CD8-positive, alpha-beta memory T cell (primary cell): ENCODE results near the gene DENND5A. TPM values are rescaled to one million over a fixed set of nuclear protein-coding genes. Genes with fewer than 3 reads are reported as not detected.
A peak's percentile ranks its signal among the peaks of the same experiment; 100 is the strongest.
"Not testable (repeated sequence)": the region's sequence is repeated elsewhere in the genome, so short reads cannot be mapped to it uniquely, and the experiment has no call there.

Source experiments
- CTCF ChIA-PET: fragments of 350-600 bp; sonication (Branson Sonifier 250); formaldehyde crosslinking; loops from one replicate; lab custom pipeline; 2021; ENCODE audit warnings: antibody characterized with exemption; lab: Charles Lee
- POLR2A ChIA-PET: fragments of 350-600 bp; sonication (Branson Sonifier 250); formaldehyde crosslinking; loops from one replicate; lab custom pipeline; 2021; ENCODE audit warnings: antibody characterized with exemption; lab: Charles Lee
- DNase-seq, 5 donors: peaks; one replicate each; pipeline versions ENCODE4 v3.0.0 to v3.0.0-alpha.2; 2020 to 2022; ENCODE audit warnings: mixed read lengths in 1 of 5
- H3K27ac ChIP-seq: one replicate; pipeline ENCODE4 v1.7.0; 2013; ENCODE audit warnings: low read depth, mild to moderate bottlenecking, low read length, moderate library complexity
- H3K27me3 ChIP-seq: 2 replicates; pipeline ENCODE4 v1.7.0; 2013; ENCODE audit warnings: low read length, mild to moderate bottlenecking; ENCODE audit not compliant: insufficient read depth, poor library complexity, severe bottlenecking
- H3K36me3 ChIP-seq: 2 replicates; pipeline ENCODE4 v1.7.0; 2013; ENCODE audit warnings: mild to moderate bottlenecking, low read length, moderate library complexity; ENCODE audit not compliant: insufficient read depth
- H3K4me1 ChIP-seq: 2 replicates; pipeline ENCODE4 v1.7.0; 2013; ENCODE audit warnings: mild to moderate bottlenecking, low read length, moderate library complexity; ENCODE audit not compliant: insufficient read depth
- H3K4me3 ChIP-seq: 2 replicates; pipeline ENCODE4 v1.7.0; 2013; ENCODE audit warnings: mild to moderate bottlenecking, low read length
- H3K9me3 ChIP-seq: 2 replicates; pipeline ENCODE4 v1.7.0; 2013; ENCODE audit warnings: mild to moderate bottlenecking, low read length
- H3K27ac Mint-ChIP-seq, 8 donors: one replicate each; pipeline ENCODE4 v1.8.0; 2020 to 2021; ENCODE audit warnings: mixed read lengths in 8 of 8, mild to moderate bottlenecking in 6 of 8, inconsistent platforms in 3 of 8, moderate library complexity in 3 of 8
- H3K27me3 Mint-ChIP-seq, 2 donors: one replicate each; pipeline ENCODE4 v1.8.0; 2020 to 2021; ENCODE audit warnings: mixed read lengths in 2 of 2, mild to moderate bottlenecking in 1 of 2, moderate library complexity in 1 of 2
- H3K36me3 Mint-ChIP-seq, 3 donors: one replicate each; pipeline ENCODE4 v1.8.0; 2020 to 2021; ENCODE audit warnings: mixed read lengths in 3 of 3, inconsistent platforms in 1 of 3, mild to moderate bottlenecking in 1 of 3
- H3K4me1 Mint-ChIP-seq, 3 donors: one replicate each; pipeline ENCODE4 v1.8.0; 2020 to 2021; ENCODE audit warnings: mixed read lengths in 3 of 3, inconsistent platforms in 1 of 3, mild to moderate bottlenecking in 1 of 3
- H3K4me3 Mint-ChIP-seq, 7 donors: one replicate each; pipeline ENCODE4 v1.8.0; 2020 to 2021; ENCODE audit warnings: mixed read lengths in 7 of 7, mild to moderate bottlenecking in 6 of 7, moderate library complexity in 4 of 7, inconsistent platforms in 2 of 7
- H3K9me3 Mint-ChIP-seq, 5 donors: one replicate each; pipeline ENCODE4 v1.8.0; 2020 to 2022; ENCODE audit warnings: mixed read lengths in 5 of 5, mild to moderate bottlenecking in 3 of 5, moderate library complexity in 2 of 5, inconsistent platforms in 1 of 5
- polyA plus RNA-seq: library from polyadenylated mRNA; unstranded; fragments of 300-500 nt; fragmentation: Illumina TruSeq; gene quantifications from one replicate; pipeline ENCODE4 v1.2.3, GENCODE V29; 2021
- total RNA-seq, 2 experiments: library from RNA; stranded (reverse); gene quantifications; one replicate each; pipeline ENCODE4 v1.2.3, GENCODE V29; 2021

The DENND5A gene
- total and polyA plus RNA-seq, 3 experiments from 2014 or later: 13.1 to 27.9 (median 25.8) TPM

- Histone ChIP-seq H3K9me3 (no peaks in the 10 kb centered on the region), H3K27me3 (no peaks in the 10 kb centered on the region), H3K36me3 (no peaks in the 10 kb centered on the region), H3K4me1 (peaks cover 66% of the 10 kb centered on the region), H3K4me3 (no peak overlapping the region), H3K27ac (no peak overlapping the region)
- H3K36me3 Mint-ChIP-seq: peaks cover 0 to 2% (median 0%) of the 10 kb centered on the region in 3 donors
- H3K4me3 Mint-ChIP-seq: peak overlapping the region; percentile 22 to 72 (median 60)
- ChIA-PET CTCF (interaction anchor here (1.0 to 1.7 kb wide), 4 partner anchors 8 to 19 kb away, joined by 3 to 4 read pairs (median 3); no protein-coding TSS in a partner anchor), POLR2A (interaction anchor here (0.7 to 1.5 kb wide), 5 partner anchors 15 to 135 kb away, joined by 3 to 8 read pairs (median 5); partner anchors contain the start of gene DENND5A)
- H3K27ac Mint-ChIP-seq: peak overlapping the region; percentile 26 to 81 (median 64)
- H3K27me3 Mint-ChIP-seq: no peaks in the 10 kb centered on the region
- H3K9me3 Mint-ChIP-seq: no peaks in the 10 kb centered on the region
- DNase-seq: peak in 2 of 5 donors; percentile 51 to 83
- H3K4me1 Mint-ChIP-seq: peaks cover 24 to 62% (median 60%) of the 10 kb centered on the region in 3 donors
Measured at GRCh38 chr11:9250139-9250582, 15.0 kb downstream of the DENND5A start.

- no peaks in the 10 kb centered on the region for H3K9me3 Mint-ChIP-seq
- POLR2A ChIA-PET: no interaction called here
- CTCF ChIA-PET: no interaction called here
- no peaks in the 10 kb centered on the region for H3K27me3 ChIP-seq
- H3K36me3 ChIP-seq: no peaks in the 10 kb centered on the region
- H3K4me3 Mint-ChIP-seq: peak overlapping the region in 2 of 7 donors; percentile 46 to 60
- no peak for DNase-seq
- no peaks in the 10 kb centered on the region for H3K36me3 Mint-ChIP-seq
- H3K4me1 ChIP-seq: peaks cover 62% of the 10 kb centered on the region
- no peak overlapping the region for H3K27ac ChIP-seq
- H3K4me1 Mint-ChIP-seq: peaks cover 24 to 59% (median 58%) of the 10 kb centered on the region in 3 donors
- H3K27ac Mint-ChIP-seq: no peak overlapping the region
- H3K27me3 Mint-ChIP-seq: no peaks in the 10 kb centered on the region
- H3K4me3 ChIP-seq: no peak overlapping the region
- no peaks in the 10 kb centered on the region for H3K9me3 ChIP-seq
Measured at GRCh38 chr11:9249252-9249651, 15.9 kb downstream of the DENND5A start.

- Histone ChIP-seq H3K9me3 (no peaks in the 10 kb centered on the region), H3K27ac (no peak overlapping the region), H3K4me3 (no peak overlapping the region), H3K36me3 (no peaks in the 10 kb centered on the region), H3K4me1 (peaks cover 54% of the 10 kb centered on the region), H3K27me3 (no peaks in the 10 kb centered on the region)
- CTCF ChIA-PET: no interaction called here
- POLR2A ChIA-PET: no interaction called here
- Mint-ChIP-seq H3K4me1 (peaks cover 23 to 62% (median 54%) of the 10 kb centered on the region in 3 donors), H3K4me3 (no peak overlapping the region), H3K36me3 (peaks cover 0 to 1% (median 0%) of the 10 kb centered on the region in 3 donors), H3K27ac (peak overlapping the region in 2 of 8 donors; percentile 6 to 63), H3K27me3 (no peaks in the 10 kb centered on the region), H3K9me3 (no peaks in the 10 kb centered on the region)
- no peak for DNase-seq
Measured at GRCh38 chr11:9247863-9248262, 17.3 kb downstream of the DENND5A start.

GRCh38 chr11:9236242-9236641 lies 28.9 kb downstream of the DENND5A start:
- H3K4me1 Mint-ChIP-seq: peaks cover 12 to 31% (median 20%) of the 10 kb centered on the region in 3 donors
- H3K27me3 Mint-ChIP-seq, CTCF ChIA-PET, DNase-seq, H3K36me3 ChIP-seq, H3K27ac ChIP-seq, H3K4me3 ChIP-seq, H3K9me3 ChIP-seq, H3K4me3 Mint-ChIP-seq, H3K27me3 ChIP-seq, H3K9me3 Mint-ChIP-seq: not testable (repeated sequence)
- H3K4me1 ChIP-seq: peaks cover 18% of the 10 kb centered on the region
- H3K27ac Mint-ChIP-seq: peak overlapping the region in 1 of 8 donors; percentile 77
- peaks cover 0 to 10% (median 2%) of the 10 kb centered on the region in 3 donors for H3K36me3 Mint-ChIP-seq
- POLR2A ChIA-PET: interaction anchor here (0.6 kb wide), 1 partner anchor 1073 kb away, joined by 3 read pairs; no protein-coding TSS in a partner anchor

- Histone ChIP-seq H3K36me3 (no peaks in the 10 kb centered on the region), H3K9me3 (no peaks in the 10 kb centered on the region), H3K4me3 (no peak overlapping the region), H3K27me3 (no peaks in the 10 kb centered on the region), H3K27ac (no peak overlapping the region), H3K4me1 (peaks cover 20% of the 10 kb centered on the region)
- CTCF ChIA-PET: no interaction called here
- Mint-ChIP-seq H3K27me3 (peaks cover 0 to 2% of the 10 kb centered on the region in 2 donors), H3K9me3 (peaks cover 0 to 3% (median 0%) of the 10 kb centered on the region in 5 donors), H3K36me3 (peaks cover 0 to 10% (median 2%) of the 10 kb centered on the region in 3 donors), H3K4me3 (no peak overlapping the region), H3K27ac (no peak overlapping the region), H3K4me1 (peaks cover 19 to 43% (median 29%) of the 10 kb centered on the region in 3 donors)
- no peak for DNase-seq
- POLR2A ChIA-PET: no interaction called here
Measured at GRCh38 chr11:9232482-9232881, 32.7 kb downstream of the DENND5A start.

- ChIA-PET CTCF (interaction anchor here (1.5 kb wide), 1 partner anchor 19 kb away, joined by 3 read pairs; no protein-coding TSS in a partner anchor), POLR2A (no interaction called here)
- peaks cover 0 to 2% of the 10 kb centered on the region in 2 donors for H3K27me3 Mint-ChIP-seq
- Histone ChIP-seq H3K9me3 (no peaks in the 10 kb centered on the region), H3K4me1 (peaks cover 20% of the 10 kb centered on the region), H3K27me3 (no peaks in the 10 kb centered on the region), H3K36me3 (no peaks in the 10 kb centered on the region), H3K4me3 (no peak overlapping the region), H3K27ac (no peak overlapping the region)
- peaks cover 19 to 43% (median 29%) of the 10 kb centered on the region in 3 donors for H3K4me1 Mint-ChIP-seq
- DNase-seq: peak in 1 of 5 donors; percentile 30
- H3K36me3 Mint-ChIP-seq: peaks cover 0 to 10% (median 2%) of the 10 kb centered on the region in 3 donors
- peak overlapping the region in 6 of 7 donors; percentile 51 to 78 (median 64) for H3K4me3 Mint-ChIP-seq
- peaks cover 0 to 3% (median 0%) of the 10 kb centered on the region in 5 donors for H3K9me3 Mint-ChIP-seq
- no peak overlapping the region for H3K27ac Mint-ChIP-seq
Measured at GRCh38 chr11:9231848-9232177, 33.3 kb downstream of the DENND5A start.

GRCh38 chr11:9230296-9230695 lies 34.9 kb downstream of the DENND5A start:
- Histone ChIP-seq H3K9me3 (no peaks in the 10 kb centered on the region), H3K4me3 (no peak overlapping the region), H3K27me3 (no peaks in the 10 kb centered on the region), H3K27ac (no peak overlapping the region), H3K36me3 (no peaks in the 10 kb centered on the region), H3K4me1 (peaks cover 20% of the 10 kb centered on the region)
- H3K27me3 Mint-ChIP-seq: peaks cover 0 to 3% of the 10 kb centered on the region in 2 donors
- H3K9me3 Mint-ChIP-seq: peaks cover 0 to 3% (median 0%) of the 10 kb centered on the region in 5 donors
- H3K4me3 Mint-ChIP-seq: peak overlapping the region in 1 of 7 donors; percentile 4
- ChIA-PET POLR2A (no interaction called here), CTCF (interaction anchor here (0.7 to 1.5 kb wide), 3 partner anchors 19 to 213 kb away, joined by 3 to 5 read pairs (median 3); no protein-coding TSS in a partner anchor)
- peaks cover 0 to 10% (median 2%) of the 10 kb centered on the region in 3 donors for H3K36me3 Mint-ChIP-seq
- H3K4me1 Mint-ChIP-seq: peaks cover 19 to 42% (median 32%) of the 10 kb centered on the region in 3 donors
- peak overlapping the region in 2 of 8 donors; percentile 4 to 54 for H3K27ac Mint-ChIP-seq
- DNase-seq: no peak

GRCh38 chr11:9228091-9228490 lies 37.1 kb downstream of the DENND5A start:
- Histone ChIP-seq H3K4me1 (peaks cover 20% of the 10 kb centered on the region), H3K27ac (no peak overlapping the region), H3K27me3 (no peaks in the 10 kb centered on the region), H3K36me3 (no peaks in the 10 kb centered on the region), H3K4me3 (no peak overlapping the region), H3K9me3 (no peaks in the 10 kb centered on the region)
- Mint-ChIP-seq H3K27me3 (peaks cover 0 to 2% of the 10 kb centered on the region in 2 donors), H3K4me3 (no peak overlapping the region), H3K27ac (no peak overlapping the region), H3K9me3 (no peaks in the 10 kb centered on the region), H3K4me1 (peaks cover 21 to 42% (median 32%) of the 10 kb centered on the region in 3 donors), H3K36me3 (no peaks in the 10 kb centered on the region)
- ChIA-PET CTCF (no interaction called here), POLR2A (interaction anchor here (0.5 to 0.7 kb wide), 2 partner anchors 16 to 381 kb away, joined by 6 to 9 read pairs; no protein-coding TSS in a partner anchor)
- no peak for DNase-seq
